ENCODE data around the gene RIPPLY1.
"Not testable (repeated sequence)": the region's sequence is repeated elsewhere in the genome, so short reads cannot be mapped to it uniquely, and the experiment has no call there.

RIPPLY1 gene

GRCh38 chrX:106906361-106906760, 3.2 kb upstream of the RIPPLY1 start:
- DNase-seq = no peak

- no peak for DNase-seq
These were observed 2.0 kb upstream of the RIPPLY1 start for GRCh38 chrX:106905064-106905708.

GRCh38 chrX:106903856-106904528, 851 bp upstream of the RIPPLY1 start:
- DNase-seq = no peak

GRCh38 chrX:106902684-106903083, 457 bp downstream of the RIPPLY1 start:
- DNase-seq = no peak

- peak in 1 of 2 donors; percentile 15 for DNase-seq
These were observed 1.3 kb downstream of the RIPPLY1 start for GRCh38 chrX:106901781-106902219.

GRCh38 chrX:106901341-106901740, 1.8 kb downstream of the RIPPLY1 start:
- DNase-seq = no peak

- DNase-seq = no peak
These were observed 3.3 kb downstream of the RIPPLY1 start for GRCh38 chrX:106899841-106900240.

GRCh38 chrX:106899276-106899675, 3.9 kb downstream of the RIPPLY1 start:
- DNase-seq = no peak

GRCh38 chrX:106898462-106898861, 4.7 kb downstream of the RIPPLY1 start:
- DNase-seq = peak; percentile 54 to 63

GRCh38 chrX:106897259-106897658, 5.9 kb downstream of the RIPPLY1 start:
- DNase-seq = no peak

GRCh38 chrX:106894978-106895452, 8.1 kb downstream of the RIPPLY1 start:
- no peak for DNase-seq

GRCh38 chrX:106894392-106894909, 8.7 kb downstream of the RIPPLY1 start:
- peak; percentile 22 to 47 for DNase-seq

- DNase-seq = no peak
These were observed 11.2 kb downstream of the RIPPLY1 start for GRCh38 chrX:106891762-106892460.

GRCh38 chrX:106889468-106889867, 13.7 kb downstream of the RIPPLY1 start:
- no peak for DNase-seq

- no peak for DNase-seq
These were observed 28.0 kb downstream of the RIPPLY1 start for GRCh38 chrX:106875151-106875550.

- DNase-seq = peak; percentile 0 to 43
These were observed 29.1 kb downstream of the RIPPLY1 start for GRCh38 chrX:106874075-106874474.

GRCh38 chrX:106872796-106873195, 30.3 kb downstream of the RIPPLY1 start:
- not testable (repeated sequence) for DNase-seq

GRCh38 chrX:106863697-106864096, 39.4 kb downstream of the RIPPLY1 start:
- no peak for DNase-seq

- peak in 1 of 2 donors; percentile 11 for DNase-seq
These were observed 40.0 kb downstream of the RIPPLY1 start for GRCh38 chrX:106862972-106863688.

Data from inflammatory macrophage (primary cell).